Kidney (tissue), 14 donors: ENCODE results near the gene RECQL5. TPM values are rescaled to one million over a fixed set of nuclear protein-coding genes. Genes with fewer than 3 reads are reported as not detected.
A peak's percentile ranks its signal among the peaks of the same experiment; 100 is the strongest.

Experiments used
- DNase-seq, 5 donors: peaks; one replicate each; pipeline ENCODE4 v3.0.0-alpha.2; 2013 to 2020
- FAIRE-seq: peaks from 2 replicates; lab custom pipeline; 2012; peaks lifted over from hg19 to GRCh38; lab: Jason Lieb, UNC
- H3K27ac ChIP-seq, 2 donors: one replicate each; pipeline ENCODE4 v1.7.0; 2013; ENCODE audit warnings: low read depth in 2 of 2, low read length in 2 of 2, inconsistent platforms in 1 of 2
- H3K27me3 ChIP-seq: one replicate; pipeline ENCODE4 v1.7.1; 2013; ENCODE audit warnings: low read length, inconsistent platforms; ENCODE audit not compliant: control insufficient read depth, insufficient read depth
- H3K36me3 ChIP-seq, 3 donors: one replicate each; pipeline versions ENCODE4 v1.7.0 to v1.7.1; 2013; ENCODE audit warnings: low read length in 3 of 3, control low read depth in 1 of 3, inconsistent platforms in 1 of 3; ENCODE audit not compliant: insufficient read depth in 3 of 3, control insufficient read depth in 2 of 3
- H3K4me1 ChIP-seq, 3 donors: one replicate each; pipeline versions ENCODE4 v1.7.0 to v1.7.1; 2013; ENCODE audit warnings: low read length in 3 of 3, inconsistent platforms in 1 of 3, low read depth in 1 of 3; ENCODE audit not compliant: control insufficient read depth in 2 of 3, insufficient read depth in 2 of 3
- H3K4me3 ChIP-seq, 3 donors: one replicate each; pipeline versions ENCODE4 v1.7.0 to v1.8.1; 2013; ENCODE audit warnings: low read length in 3 of 3, control low read depth in 1 of 3, inconsistent platforms in 1 of 3
- H3K9ac ChIP-seq, 3 donors: one replicate each; pipeline versions ENCODE4 v1.7.0 to v1.7.1; 2013; ENCODE audit warnings: low read length in 3 of 3, control low read depth in 1 of 3, inconsistent platforms in 1 of 3
- H3K9me3 ChIP-seq, 3 donors: one replicate each; pipeline versions ENCODE4 v1.7.0 to v1.7.1; 2013; ENCODE audit warnings: low read length in 3 of 3, control low read depth in 1 of 3, inconsistent platforms in 1 of 3; ENCODE audit not compliant: control insufficient read depth in 2 of 3, insufficient read depth in 1 of 3
- CTCF ChIP-seq: IDR thresholded peaks from 3 replicates; pipeline ENCODE4 v1.5.1; 2012; ENCODE audit warnings: mild to moderate bottlenecking, moderate library complexity, borderline replicate concordance; ENCODE audit not compliant: insufficient read depth; ENCODE audit errors: extremely low read depth
- intact Hi-C: fragments of 100-400 bp; cut with DNase I; formaldehyde crosslinking; loops from one replicate; pipeline ENCODE4 v1.11.1; 2022
- polyA plus RNA-seq: library from polyadenylated mRNA; stranded (reverse); fragments of 350-450 nt; fragmentation: Illumina TruSeq; extraction: RNeasy Lipid Tissue Mini Kit (QIAGEN cat#74804); gene quantifications from one replicate; pipeline ENCODE4 v1.2.3, GENCODE V29; 2014; ENCODE audit warnings: low read depth, low replicate concordance; ENCODE audit not compliant: insufficient read depth
- total RNA-seq: library from RNA; stranded (reverse); fragmentation: NEBNext Ultra II Directional; extraction: Animal tissue kit (Norgen Biotek cat#: 25700); gene quantifications from one replicate; pipeline ENCODE4 v1.2.1, GENCODE V29; 2021
- donor health status: control.
- donor health status: control.
- donor health status: control.
- donor health status: control.
- donor health status: control.
- donor health status: DM: yes; HTN: yes; CAD: no.
- donor health status: Normal renal cell carcinoma (clear cell type).

Gene RECQL5
- total and polyA plus RNA-seq, 2 donors from 2014 or later = 40.0 to 51.6 TPM

DNA sequence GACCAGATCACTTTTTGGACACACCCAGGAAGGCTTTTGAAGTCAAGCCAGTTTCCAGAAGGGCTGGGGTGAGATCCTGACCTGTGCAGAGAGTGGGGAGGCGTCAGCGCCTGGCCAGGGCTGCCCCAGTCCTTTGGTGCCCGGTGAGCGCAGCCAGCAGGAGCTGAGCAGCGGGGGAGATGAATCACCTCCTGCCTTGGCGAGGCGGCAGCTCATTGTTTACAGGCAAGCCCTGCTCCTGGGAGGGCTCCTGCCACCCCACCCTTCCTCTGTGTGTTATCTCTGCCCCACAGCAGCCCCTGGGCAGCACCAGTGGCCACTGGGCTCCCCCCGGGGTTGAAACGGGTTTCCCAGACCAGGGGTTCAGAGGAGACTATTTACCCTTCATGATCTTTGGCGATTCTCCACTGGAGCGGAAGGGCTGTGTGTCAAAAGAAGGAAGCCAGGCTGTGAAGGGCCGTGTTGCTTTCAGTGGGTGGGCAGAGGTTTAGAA lies 40.2 kb upstream of the RECQL5 start:
- intact Hi-C loops = no loop called here
- Histone ChIP-seq H3K9ac (no peak overlapping the region), H3K27ac (peak overlapping the region in 1 of 2 donors; percentile 34), H3K27me3 (no peaks in the 10 kb centered on the region), H3K4me3 (no peak overlapping the region), H3K4me1 (no peaks in the 10 kb centered on the region), H3K36me3 (peaks cover 0 to 43% (median 28%) of the 10 kb centered on the region in 3 donors), H3K9me3 (no peaks in the 10 kb centered on the region)
- FAIRE-seq (no peak), DNase-seq (peak in 1 of 5 donors; percentile 86)
- no peak for TF ChIP-seq CTCF

DNA sequence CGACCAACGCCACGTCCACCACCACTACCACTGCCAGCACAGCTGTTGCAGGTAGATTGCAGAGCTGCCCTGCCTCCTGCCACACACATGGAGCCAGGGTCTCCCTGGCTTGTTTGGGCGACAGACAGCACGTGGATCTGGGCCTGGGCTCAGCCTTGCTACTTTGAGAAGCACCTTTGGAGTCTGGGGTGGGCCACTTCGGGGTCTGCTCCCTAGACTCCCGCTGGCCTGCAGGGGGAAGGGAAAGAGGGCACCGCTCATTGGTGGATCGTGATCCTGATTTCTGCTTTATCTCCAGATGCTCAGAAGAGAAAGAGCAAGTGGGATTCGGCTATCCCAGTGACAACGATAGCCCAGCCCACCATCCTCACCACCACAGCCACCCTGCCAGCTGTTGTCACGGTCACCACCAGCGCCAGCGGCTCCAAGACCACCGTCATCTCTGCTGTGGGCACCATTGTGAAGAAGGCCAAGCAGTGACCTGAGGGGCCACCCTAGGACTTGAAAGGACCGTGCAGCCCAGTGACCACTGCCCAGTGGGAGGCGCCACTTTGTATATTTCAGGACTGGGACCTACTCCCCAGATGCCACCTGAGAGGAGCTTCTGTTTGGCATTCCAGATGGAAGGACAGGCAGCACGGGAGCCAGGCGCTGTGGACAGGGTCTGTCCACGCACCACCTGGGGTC lies 39.2 kb upstream of the RECQL5 start:
- FAIRE-seq (no peak), DNase-seq (peak in 1 of 5 donors; percentile 58)
- H3K4me1 ChIP-seq = no peaks in the 10 kb centered on the region
- H3K27me3 ChIP-seq = no peaks in the 10 kb centered on the region
- H3K9me3 ChIP-seq = no peaks in the 10 kb centered on the region
- H3K4me3 ChIP-seq = no peak overlapping the region
- no peak for TF ChIP-seq CTCF
- no peak overlapping the region for H3K9ac ChIP-seq
- intact Hi-C loops = no loop called here
- no peak overlapping the region for H3K27ac ChIP-seq
- H3K36me3 ChIP-seq = peaks cover 0 to 50% (median 28%) of the 10 kb centered on the region in 3 donors

DNA sequence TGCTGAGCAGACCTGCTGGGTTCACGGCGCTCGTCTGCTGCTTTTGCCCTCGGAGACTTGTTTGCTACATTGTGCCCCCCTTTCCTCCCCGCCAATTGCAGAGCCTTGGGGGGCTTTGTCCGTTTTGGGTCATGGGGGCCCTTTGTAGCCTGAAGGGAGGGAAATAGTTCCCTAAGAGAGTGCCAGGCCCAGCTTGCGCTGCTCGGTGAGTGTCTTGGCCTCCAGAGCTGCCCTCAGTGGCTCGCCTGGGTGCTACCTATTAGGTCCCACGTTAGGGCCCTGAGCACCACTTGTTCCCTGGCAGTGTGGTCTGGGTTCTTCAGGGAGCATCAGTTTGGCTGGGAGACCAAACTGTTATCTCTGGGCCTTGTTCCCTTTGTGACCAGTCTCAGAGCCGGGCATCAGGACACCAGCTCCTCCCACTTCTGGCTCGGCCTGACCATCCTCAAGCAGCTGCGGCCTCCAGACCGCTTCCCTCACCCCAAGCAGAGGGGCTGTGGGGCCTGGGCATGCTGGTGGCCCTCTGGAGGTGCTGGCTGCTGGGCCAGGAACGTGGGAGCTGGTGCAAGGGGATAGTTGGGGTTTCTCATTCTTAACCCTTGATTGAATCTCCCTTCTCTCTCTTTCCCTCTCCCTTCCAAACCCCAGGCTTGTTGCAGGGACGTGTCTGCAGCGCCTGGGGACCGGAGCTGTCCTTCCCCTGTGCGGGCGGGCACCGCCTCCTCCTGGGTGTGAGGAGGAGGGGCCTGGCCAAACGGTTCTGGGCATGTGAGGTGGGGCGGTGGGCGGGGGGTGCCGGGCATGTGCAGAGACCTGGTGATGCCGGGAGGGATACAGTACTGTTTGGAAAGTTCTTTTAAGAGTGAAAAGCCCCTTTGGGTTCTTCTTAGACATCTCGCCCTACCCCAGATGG lies 38.3 kb upstream of the RECQL5 start:
- Histone ChIP-seq H3K9me3 (no peaks in the 10 kb centered on the region), H3K36me3 (peaks cover 0 to 56% (median 36%) of the 10 kb centered on the region in 3 donors), H3K27ac (no peak overlapping the region), H3K27me3 (no peaks in the 10 kb centered on the region), H3K4me3 (no peak overlapping the region), H3K4me1 (peaks cover 0 to 3% (median 0%) of the 10 kb centered on the region in 3 donors), H3K9ac (no peak overlapping the region)
- FAIRE-seq (no peak), DNase-seq (peak in 1 of 5 donors; percentile 78)
- no peak for TF ChIP-seq CTCF
- intact Hi-C loops = no loop called here
